GM18508 (cell line): ENCODE measurements around the gene SEC23B.

ENCODE experiments used
- ATAC-seq: cut with Tn5 transposase; IDR thresholded peaks from one replicate; pipeline ENCODE4 v1.9.1; 2021; ENCODE audit warnings: moderate number of reproducible peaks; ENCODE audit not compliant: insufficient read depth, unreplicated experiment

Gene SEC23B

DNA sequence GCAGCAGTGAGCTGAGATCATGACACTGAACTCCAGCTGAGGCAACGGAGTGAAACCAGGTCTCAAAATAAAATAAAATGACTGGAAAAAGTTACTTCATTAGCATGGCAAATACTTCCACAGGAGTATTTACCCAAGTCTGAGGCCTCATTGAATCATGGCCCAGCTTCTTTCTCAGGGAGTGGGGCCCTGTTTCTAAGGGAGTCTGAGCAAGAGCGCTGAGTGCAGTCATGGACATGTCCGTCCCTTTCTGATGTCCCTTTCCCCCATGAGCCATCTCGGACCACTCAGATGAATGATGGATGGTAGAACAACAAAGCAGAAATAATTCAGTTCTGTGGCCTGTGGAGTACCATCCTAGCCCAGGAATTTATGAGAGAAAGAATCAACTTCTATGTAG is 72.3 kb downstream of the SEC23B start:
- no peak for ATAC-seq

DNA sequence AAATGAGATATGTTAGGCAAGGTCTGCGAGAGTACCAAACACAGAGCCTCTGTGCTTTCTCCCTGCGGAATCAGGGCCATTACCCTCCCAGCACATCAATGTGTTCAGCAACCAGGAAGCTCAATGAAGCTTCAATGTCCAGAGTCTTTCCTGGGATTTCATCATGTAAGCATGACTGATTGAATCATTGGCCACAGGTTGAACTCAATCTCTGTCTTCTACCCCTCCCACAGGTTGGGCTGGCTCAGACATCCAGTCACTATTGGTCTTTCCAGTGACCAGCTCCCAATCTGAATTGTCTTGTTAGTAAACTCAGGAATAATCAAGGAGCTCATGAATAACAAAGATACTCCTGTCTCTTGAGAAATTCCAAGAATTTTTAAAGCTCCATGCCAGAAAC is 77.4 kb downstream of the SEC23B start:
- ATAC-seq: no peak

DNA sequence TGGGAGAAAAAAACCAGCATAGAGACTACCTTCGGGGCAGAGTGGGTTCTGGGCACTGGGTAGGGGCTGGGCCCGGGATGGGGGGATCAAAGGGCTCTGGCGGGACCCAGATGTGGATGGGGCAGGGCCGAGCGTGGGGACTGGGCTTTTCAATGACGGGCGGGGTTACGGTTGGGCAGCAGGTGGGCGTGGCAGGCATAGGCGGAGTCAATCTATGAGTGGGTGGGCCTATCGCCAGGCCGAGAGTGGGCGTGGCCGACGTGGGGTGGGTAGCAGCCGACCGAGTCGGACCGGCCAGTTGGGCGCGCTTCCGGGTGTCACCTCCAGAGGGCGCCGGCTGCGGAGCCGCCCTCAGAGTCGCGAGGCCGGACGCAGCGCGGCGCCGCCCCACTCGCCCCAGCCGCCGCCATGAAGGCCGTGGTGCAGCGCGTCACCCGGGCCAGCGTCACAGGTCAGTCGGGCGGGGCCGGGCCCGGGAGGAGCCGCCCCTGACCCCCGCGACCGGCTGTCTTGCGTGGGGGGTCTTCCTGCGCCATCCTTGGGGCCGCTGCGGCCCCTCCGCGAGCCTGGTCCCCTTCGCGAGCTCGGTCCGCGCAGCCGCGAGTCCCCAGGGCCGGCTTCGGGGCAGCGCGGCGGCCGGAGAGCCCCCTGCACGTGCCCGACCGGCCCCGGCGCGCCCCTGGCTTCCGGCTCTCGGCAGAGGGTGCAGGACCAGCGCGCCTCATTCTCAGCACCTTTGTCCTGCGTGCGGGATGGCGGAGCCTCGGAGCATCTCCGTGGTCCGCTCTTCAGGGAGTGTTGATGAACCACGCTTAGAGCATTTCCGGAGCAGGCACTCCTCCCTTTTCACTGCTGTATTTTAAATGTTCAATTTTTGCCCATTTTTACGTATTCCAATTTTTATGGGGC is 80.2 kb downstream of the SEC23B start, which contains the start of gene DTD1:
Gene DTD1, plus strand, starts transcription at position 390 of the 909 bp plus-strand sequence. Its CDS starts 19 bp downstream, at position 409.
- peak; percentile 69 for ATAC-seq

DNA sequence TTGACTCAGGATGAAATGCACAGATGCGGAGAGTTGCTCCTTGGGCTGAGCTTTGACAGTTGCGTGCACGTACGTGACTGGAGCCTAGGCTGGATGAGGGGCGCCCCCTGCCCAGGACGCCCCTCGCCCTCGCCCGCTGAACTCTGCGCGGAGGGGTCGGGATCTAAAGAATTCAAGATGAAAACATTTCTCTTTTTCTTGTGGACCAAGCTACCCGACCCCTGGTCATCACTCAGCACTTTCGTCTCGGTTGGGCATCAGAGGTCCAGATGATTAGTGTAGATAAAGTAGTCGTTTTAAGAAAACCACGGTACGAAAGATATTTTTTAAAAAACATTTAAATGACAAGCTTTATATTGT is 80.8 kb downstream of the SEC23B start:
- peak; percentile 4 for ATAC-seq

DNA sequence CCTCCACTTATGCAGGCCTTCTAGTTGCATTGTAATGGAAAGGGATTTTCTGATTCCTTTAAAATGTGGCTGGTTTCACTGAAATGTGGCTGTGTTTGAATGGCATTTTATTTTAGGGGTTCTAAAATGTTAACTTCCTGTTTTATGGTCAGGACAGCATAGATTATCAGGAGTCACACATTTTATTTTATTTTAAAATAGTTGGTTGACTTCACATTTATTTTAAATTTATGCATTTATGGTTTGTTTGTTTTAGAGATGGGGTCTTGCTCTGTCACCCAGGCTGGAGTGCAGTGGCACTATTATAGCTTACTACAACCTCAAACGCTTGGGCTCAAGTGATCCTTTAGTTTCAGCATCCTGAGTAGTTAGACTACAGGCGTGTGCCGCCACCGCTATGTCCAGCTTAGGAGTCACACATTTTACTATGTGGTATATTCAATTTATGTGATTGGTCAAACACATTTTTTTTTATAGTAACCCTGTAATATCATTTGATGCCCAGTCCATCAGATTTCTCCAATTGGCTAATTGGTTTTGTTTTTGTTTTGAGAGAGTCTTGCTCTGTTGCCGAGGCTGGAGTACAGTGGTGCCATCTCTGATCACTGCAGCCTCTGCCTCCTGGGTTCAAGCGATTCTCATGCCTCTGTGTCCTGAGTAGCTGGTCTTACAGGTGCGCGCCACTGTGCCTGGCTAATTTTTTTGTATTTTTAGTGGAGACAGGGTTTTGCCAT is 82.4 kb downstream of the SEC23B start:
- ATAC-seq: no peak

DNA sequence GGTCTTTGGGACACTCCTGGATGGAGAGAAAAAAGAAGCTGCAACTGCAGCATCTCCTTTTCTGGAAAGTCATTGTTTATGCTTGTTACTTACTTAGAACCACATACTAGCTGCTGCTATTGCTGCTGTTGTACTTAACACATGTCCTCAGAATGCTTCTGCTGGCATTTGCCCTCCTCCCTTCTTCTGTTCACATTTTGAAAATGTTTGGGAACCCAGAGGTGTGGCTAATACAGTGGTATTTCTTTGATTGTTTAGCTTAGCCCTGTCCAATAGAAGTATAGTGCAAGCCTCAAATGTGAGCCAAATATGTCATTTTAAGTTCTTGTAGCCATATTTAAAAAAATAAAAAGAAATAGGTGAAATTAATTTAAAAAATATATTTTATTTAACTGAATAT is 88.5 kb downstream of the SEC23B start:
- no peak for ATAC-seq

DNA sequence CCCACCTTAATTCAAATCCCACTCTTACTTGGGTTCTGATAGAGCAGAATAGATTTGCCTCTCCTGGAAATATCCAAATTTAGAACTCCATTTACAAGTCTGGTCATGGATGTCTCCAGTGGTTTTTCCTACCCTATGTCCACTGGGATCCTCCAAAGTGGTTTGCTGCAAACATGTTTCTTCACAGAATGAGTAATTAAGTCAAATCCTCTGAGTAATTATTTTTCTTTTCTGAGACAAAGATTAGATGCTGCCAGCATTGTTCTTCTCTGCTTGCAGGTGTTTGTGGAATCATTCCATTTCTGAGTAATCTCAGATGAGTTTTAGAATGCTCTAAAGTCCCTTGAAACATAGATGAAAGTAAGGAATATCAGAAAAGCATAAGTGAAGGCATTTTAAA is 102.0 kb downstream of the SEC23B start:
- ATAC-seq: no peak
